ENCODE data around the gene HCRT.
"Not testable (repeated sequence)": the region's sequence is repeated elsewhere in the genome, so short reads cannot be mapped to it uniquely, and the experiment has no call there.

The HCRT gene

GRCh38 chr17:42179335-42179734 lies 5.9 kb downstream of the HCRT start:
- DNase-seq, result no peak

GRCh38 chr17:42178817-42179216 lies 6.4 kb downstream of the HCRT start:
- no peak for DNase-seq

GRCh38 chr17:42177684-42178083 lies 7.6 kb downstream of the HCRT start:
- DNase-seq, result no peak

- DNase-seq, result no peak
These were observed 11.0 kb downstream of the HCRT start for GRCh38 chr17:42174126-42174783.

GRCh38 chr17:42171831-42172230 lies 13.4 kb downstream of the HCRT start:
- DNase-seq, result no peak

GRCh38 chr17:42169351-42169750 lies 15.9 kb downstream of the HCRT start:
- no peak for DNase-seq

GRCh38 chr17:42167807-42168206 lies 17.4 kb downstream of the HCRT start:
- no peak for DNase-seq

GRCh38 chr17:42166196-42166763 lies 19.0 kb downstream of the HCRT start:
- no peak for DNase-seq

GRCh38 chr17:42165751-42166150 lies 19.5 kb downstream of the HCRT start:
- DNase-seq, result no peak

GRCh38 chr17:42163696-42164407 lies 21.4 kb downstream of the HCRT start:
- DNase-seq, result no peak

GRCh38 chr17:42163113-42163512 lies 22.1 kb downstream of the HCRT start:
- DNase-seq, result peak in 2 of 4 experiments; percentile 9 to 21

- no peak for DNase-seq
These were observed 24.7 kb downstream of the HCRT start for GRCh38 chr17:42160531-42160910.

- DNase-seq, result no peak
These were observed 25.3 kb downstream of the HCRT start for GRCh38 chr17:42159796-42160530.

- no peak for DNase-seq
These were observed 29.6 kb downstream of the HCRT start for GRCh38 chr17:42155614-42156045.

GRCh38 chr17:42153919-42154742 lies 31.1 kb downstream of the HCRT start:
- DNase-seq, result no peak

GRCh38 chr17:42146911-42147607 lies 38.2 kb downstream of the HCRT start:
- no peak for DNase-seq

GRCh38 chr17:42143138-42143537 lies 42.1 kb downstream of the HCRT start:
- DNase-seq, result not testable (repeated sequence)

GRCh38 chr17:42142371-42142896 lies 42.8 kb downstream of the HCRT start:
- DNase-seq, result no peak

GRCh38 chr17:42141382-42141781 lies 43.9 kb downstream of the HCRT start:
- no peak for DNase-seq

GRCh38 chr17:42140690-42141089 lies 44.6 kb downstream of the HCRT start:
- DNase-seq, result not testable (repeated sequence)

GRCh38 chr17:42138749-42139492 lies 46.3 kb downstream of the HCRT start:
- DNase-seq, result no peak

Data from activated CD4-positive, CD25-positive, alpha-beta regulatory T cell (primary cell).